Measurements from ENCODE around the gene FAM3A.

FAM3A gene

GRCh38 chrX:154478728-154479622 lies 37.1 kb downstream of the FAM3A start, which contains the start of gene LAGE3:
LAGE3 (minus strand) TSS chrX:154479281; CDS start chrX:154478915, 366 bp downstream.
- peak; percentile 89 for DNase-seq (ENCODE audit: low spot score)

GRCh38 chrX:154477891-154478477 lies 38.0 kb downstream of the FAM3A start:
- no peak for DNase-seq (ENCODE audit: low spot score)

GRCh38 chrX:154476821-154477220 lies 39.2 kb downstream of the FAM3A start:
- DNase-seq (ENCODE audit: low spot score): no peak

GRCh38 chrX:154473683-154474082 lies 42.3 kb downstream of the FAM3A start:
- DNase-seq (ENCODE audit: low spot score): no peak

GRCh38 chrX:154472685-154473632 lies 43.1 kb downstream of the FAM3A start:
- DNase-seq (ENCODE audit: low spot score): no peak

GRCh38 chrX:154471839-154472684 lies 44.0 kb downstream of the FAM3A start:
- no peak for DNase-seq (ENCODE audit: low spot score)

- DNase-seq (ENCODE audit: low spot score): no peak
Observed at GRCh38 chrX:154470914-154471568, 45.0 kb downstream of the FAM3A start.

- DNase-seq (ENCODE audit: low spot score): no peak
Observed at GRCh38 chrX:154470434-154470833, 45.6 kb downstream of the FAM3A start.

GRCh38 chrX:154469880-154470279 lies 46.2 kb downstream of the FAM3A start:
- DNase-seq (ENCODE audit: low spot score): no peak

- no peak for DNase-seq (ENCODE audit: low spot score)
Observed at GRCh38 chrX:154469114-154469513, 46.9 kb downstream of the FAM3A start.

- DNase-seq (ENCODE audit: low spot score): no peak
Observed at GRCh38 chrX:154468217-154468616, 47.8 kb downstream of the FAM3A start.

- DNase-seq (ENCODE audit: low spot score): no peak
Observed at GRCh38 chrX:154467556-154467955, 48.5 kb downstream of the FAM3A start.

GRCh38 chrX:154466907-154467306 lies 49.1 kb downstream of the FAM3A start:
- DNase-seq (ENCODE audit: low spot score): no peak

GRCh38 chrX:154466036-154466435 lies 50.0 kb downstream of the FAM3A start:
- DNase-seq (ENCODE audit: low spot score): no peak

- no peak for DNase-seq (ENCODE audit: low spot score)
Observed at GRCh38 chrX:154465601-154466000, 50.4 kb downstream of the FAM3A start.

GRCh38 chrX:154464806-154465365 lies 51.1 kb downstream of the FAM3A start:
- no peak for DNase-seq (ENCODE audit: low spot score)

- no peak for DNase-seq (ENCODE audit: low spot score)
Observed at GRCh38 chrX:154463611-154464220, 52.3 kb downstream of the FAM3A start.

- no peak for DNase-seq (ENCODE audit: low spot score)
Observed at GRCh38 chrX:154462396-154462795, 53.6 kb downstream of the FAM3A start.

GRCh38 chrX:154460326-154460725 lies 55.7 kb downstream of the FAM3A start:
- no peak for DNase-seq (ENCODE audit: low spot score)

GRCh38 chrX:154459832-154460231 lies 56.2 kb downstream of the FAM3A start:
- no peak for DNase-seq (ENCODE audit: low spot score)

All from iPS-NIHi11 (cell line).